GM23338 (cell line): Measurements from ENCODE around the gene ST8SIA2. TPM values are rescaled to one million over a fixed set of nuclear protein-coding genes. Genes with fewer than 3 reads are reported as not detected.

Experiments used
- ATAC-seq: fragments of 200-7000 bp; cut with Tn5 transposase; 3 replicates; pipeline ENCODE4 v1.9.1; 2020
- DNase-seq: peaks from one replicate; pipeline ENCODE4 v3.0.0-alpha.2; 2015; ENCODE audit warnings: low spot score
- H2AFZ ChIP-seq: fragments of 200-600 bp; sonication (generic); 2 replicates; pipeline ENCODE4 v1.8.0; 2016; ENCODE audit warnings: antibody characterized with exemption, mild to moderate bottlenecking, moderate library complexity
- H3F3A ChIP-seq: fragments of 200-600 bp; sonication (generic); replicated peaks from 2 replicates; pipeline ENCODE4 v1.8.0; 2017; ENCODE audit warnings: antibody characterized with exemption, mixed run types, low read depth
- H3K27ac ChIP-seq: fragments of 200-600 bp; sonication (generic); 2 replicates; pipeline ENCODE4 v1.6.1; 2016; ENCODE audit warnings: low read depth
- H3K27me3 ChIP-seq: fragments of 200-600 bp; sonication (generic); 2 replicates; pipeline ENCODE4 v1.8.0; 2016; ENCODE audit warnings: mild to moderate bottlenecking, mixed run types, moderate library complexity; ENCODE audit not compliant: insufficient read depth
- H3K36me3 ChIP-seq: fragments of 200-600 bp; sonication (generic); 2 replicates; pipeline ENCODE4 v1.8.0; 2016; ENCODE audit warnings: mild to moderate bottlenecking; ENCODE audit not compliant: insufficient read depth
- H3K4me1 ChIP-seq: fragments of 200-600 bp; sonication (generic); 2 replicates; pipeline ENCODE4 v1.8.0; 2016; ENCODE audit warnings: mild to moderate bottlenecking, moderate library complexity; ENCODE audit not compliant: insufficient read depth
- H3K4me2 ChIP-seq: fragments of 200-600 bp; sonication (generic); 2 replicates; pipeline ENCODE4 v1.7.1; 2017; ENCODE audit warnings: mixed run types
- H3K4me3 ChIP-seq: fragments of 200-600 bp; sonication (generic); 2 replicates; pipeline ENCODE4 v1.6.1; 2016; ENCODE audit warnings: mixed run types
- H3K79me2 ChIP-seq: fragments of 200-600 bp; sonication (generic); replicated peaks from 2 replicates; pipeline ENCODE4 v1.8.0; 2017; ENCODE audit warnings: mild to moderate bottlenecking; ENCODE audit not compliant: insufficient read depth
- H3K9me2 ChIP-seq: fragments of 200-600 bp; sonication (generic); 2 replicates; pipeline ENCODE4 v1.8.0; 2017; ENCODE audit not compliant: insufficient read depth
- H4K20me1 ChIP-seq: fragments of 200-600 bp; sonication (generic); replicated peaks from 2 replicates; pipeline ENCODE4 v1.8.0; 2017; ENCODE audit warnings: mild to moderate bottlenecking; ENCODE audit not compliant: insufficient read depth
- H3K27ac Mint-ChIP-seq: 2 replicates; pipeline ENCODE4 v1.8.0; 2020; ENCODE audit warnings: inconsistent platforms, mild to moderate bottlenecking, moderate library complexity, mixed read lengths
- H3K27me3 Mint-ChIP-seq: 3 replicates; pipeline ENCODE4 v1.8.0; 2022; ENCODE audit warnings: low read depth, mild to moderate bottlenecking, moderate library complexity, mixed read lengths, inconsistent platforms; ENCODE audit not compliant: insufficient read depth, poor library complexity
- H3K36me3 Mint-ChIP-seq: 3 replicates; pipeline ENCODE4 v1.8.0; 2021; ENCODE audit warnings: low read depth, mild to moderate bottlenecking, inconsistent platforms, moderate library complexity, mixed read lengths
- H3K4me1 Mint-ChIP-seq: 3 replicates; pipeline ENCODE4 v1.8.0; 2020; ENCODE audit warnings: mild to moderate bottlenecking, inconsistent platforms, mixed read lengths
- H3K4me3 Mint-ChIP-seq: 3 replicates; pipeline ENCODE4 v1.8.0; 2021; ENCODE audit warnings: moderate library complexity, mild to moderate bottlenecking, inconsistent platforms, mixed read lengths
- H3K9me3 Mint-ChIP-seq: 3 replicates; pipeline ENCODE4 v1.8.0; 2020; ENCODE audit warnings: moderate library complexity, mild to moderate bottlenecking, inconsistent platforms, mixed read lengths
- CREB1 ChIP-seq: fragments of 250-450 bp; sonication (Bioruptor Pico); IDR thresholded peaks from 2 replicates; pipeline ENCODE4 v1.5.0; 2020; ENCODE audit warnings: low read depth, mild to moderate bottlenecking, moderate library complexity
- EZH2 ChIP-seq: fragments of 200-600 bp; sonication (generic); IDR thresholded peaks from one replicate; pipeline ENCODE4 v1.8.0; 2017; ENCODE audit warnings: antibody characterized with exemption, mild to moderate bottlenecking, low read depth; ENCODE audit not compliant: unreplicated experiment
- EZH2phosphoT487 ChIP-seq: fragments of 200-600 bp; sonication (generic); IDR thresholded peaks from one replicate; pipeline ENCODE4 v1.8.1; 2018; ENCODE audit warnings: antibody characterized with exemption; ENCODE audit not compliant: unreplicated experiment
- JUNB ChIP-seq: IDR thresholded peaks from one replicate; pipeline ENCODE4 v1.6.1; 2016; ENCODE audit warnings: antibody characterized with exemption; ENCODE audit not compliant: unreplicated experiment
- NANOG ChIP-seq: IDR thresholded peaks from 2 replicates; pipeline ENCODE4 v1.6.1; 2016; ENCODE audit warnings: antibody characterized with exemption, borderline replicate concordance
- POLR2AphosphoS5 ChIP-seq: IDR thresholded peaks from 2 replicates; pipeline ENCODE4 v1.6.1; 2016; ENCODE audit warnings: antibody characterized with exemption, low read depth
- STAT1 ChIP-seq: IDR thresholded peaks from one replicate; pipeline ENCODE4 v1.6.1; 2016; ENCODE audit warnings: antibody characterized with exemption; ENCODE audit not compliant: unreplicated experiment
- ZNF114 ChIP-seq: fragments of 250-450 bp; sonication (Bioruptor Pico); IDR thresholded peaks from 2 replicates; pipeline ENCODE4 v1.5.0; 2020; ENCODE audit warnings: mild to moderate bottlenecking, moderate library complexity
- ZNF331 ChIP-seq: fragments of 250-450 bp; sonication (Bioruptor Pico); IDR thresholded peaks from 2 replicates; pipeline ENCODE4 v1.5.0; 2020; ENCODE audit warnings: low read depth, mild to moderate bottlenecking, moderate library complexity
- polyA plus RNA-seq: library from polyadenylated mRNA; unstranded; fragments of >200 nt; fragmentation: Nextera tagmentation; extraction: Ambion mirVana; gene quantifications from 2 replicates; pipeline ENCODE4 v1.2.1, GENCODE V29; 2016
- total RNA-seq: library from RNA; depleted of rRNA; stranded (reverse); fragments of >200 nt; shearing (Covaris generic); gene quantifications from 2 replicates; pipeline ENCODE4 v1.2.3, GENCODE V29; 2014
- TF ChIP-seq, protein P1 (sequence below): IDR thresholded peaks from one replicate; pipeline ENCODE4 v1.6.1; 2018; ENCODE audit warnings: antibody characterized with exemption; ENCODE audit not compliant: unreplicated experiment
- TF ChIP-seq, protein P2 (sequence below): IDR thresholded peaks from 2 replicates; pipeline ENCODE4 v1.6.1; 2016; ENCODE audit warnings: antibody characterized with exemption
- TF ChIP-seq, protein P3 (sequence below): fragments of 250-450 bp; sonication (Bioruptor Pico); IDR thresholded peaks from 2 replicates; pipeline ENCODE4 v1.5.0; 2020; ENCODE audit warnings: mild to moderate bottlenecking, moderate library complexity
- TF ChIP-seq, protein P4 (sequence below), 2 experiments: fragments of 200-600 bp in 1 of 2; sonication (generic) in 1 of 2; conservative IDR thresholded peaks; 2 replicates each; pipeline versions ENCODE4 v1.5.1 to v1.6.1; 2016 to 2017; ENCODE audit warnings: antibody characterized with exemption in 2 of 2, low read depth in 2 of 2, mild to moderate bottlenecking in 2 of 2, moderate library complexity in 1 of 2

Gene ST8SIA2
- total and polyA plus RNA-seq, 2 experiments from 2014 or later = 0.66 to 1.2 TPM

DNA sequence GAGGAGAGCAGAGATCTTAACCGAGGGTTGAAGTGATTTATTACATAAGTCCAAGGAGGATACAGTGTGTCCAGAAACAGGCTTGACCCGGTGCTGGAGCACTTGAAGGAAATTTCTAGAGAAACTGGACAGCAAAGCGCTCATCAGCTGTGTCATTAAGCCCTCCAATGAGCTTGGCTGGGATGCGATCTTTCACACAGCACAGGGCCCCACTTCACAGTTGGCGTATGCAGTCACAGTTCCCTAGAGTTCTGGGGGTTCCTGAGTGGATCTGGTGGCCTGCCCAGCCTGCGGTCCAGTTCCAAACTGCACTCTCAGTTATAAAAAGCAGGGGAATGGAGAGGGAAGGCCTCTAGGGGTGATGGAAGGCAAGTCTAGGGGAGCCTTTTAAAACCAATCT is 13.6 kb downstream of the ST8SIA2 start:
- Histone ChIP-seq H2AFZ (no peak overlapping the region), H3K36me3 (no peaks in the 10 kb centered on the region), H3K9me2 (no peaks in the 10 kb centered on the region), H3K4me3 (no peak overlapping the region), H3K4me1 (no peaks in the 10 kb centered on the region; the same call in 1 of the 2 replicates), H3K79me2 (no peaks in the 10 kb centered on the region), H3K4me2 (no peak overlapping the region), H3K27ac (no peak overlapping the region), H3K27me3 (no peaks in the 10 kb centered on the region), H4K20me1 (no peaks in the 10 kb centered on the region), H3F3A (no peaks in the 10 kb centered on the region)
- no peak overlapping the region for H3K27ac Mint-ChIP-seq
- no peaks in the 10 kb centered on the region for H3K27me3 Mint-ChIP-seq
- no peak overlapping the region for H3K4me3 Mint-ChIP-seq
- H3K36me3 Mint-ChIP-seq = no peaks in the 10 kb centered on the region
- H3K9me3 Mint-ChIP-seq = no peaks in the 10 kb centered on the region
- no peak for ATAC-seq
- H3K4me1 Mint-ChIP-seq = peaks cover 9% of the 10 kb centered on the region
- TF ChIP-seq JUNB = no peak
- TF ChIP-seq, protein P1, sequence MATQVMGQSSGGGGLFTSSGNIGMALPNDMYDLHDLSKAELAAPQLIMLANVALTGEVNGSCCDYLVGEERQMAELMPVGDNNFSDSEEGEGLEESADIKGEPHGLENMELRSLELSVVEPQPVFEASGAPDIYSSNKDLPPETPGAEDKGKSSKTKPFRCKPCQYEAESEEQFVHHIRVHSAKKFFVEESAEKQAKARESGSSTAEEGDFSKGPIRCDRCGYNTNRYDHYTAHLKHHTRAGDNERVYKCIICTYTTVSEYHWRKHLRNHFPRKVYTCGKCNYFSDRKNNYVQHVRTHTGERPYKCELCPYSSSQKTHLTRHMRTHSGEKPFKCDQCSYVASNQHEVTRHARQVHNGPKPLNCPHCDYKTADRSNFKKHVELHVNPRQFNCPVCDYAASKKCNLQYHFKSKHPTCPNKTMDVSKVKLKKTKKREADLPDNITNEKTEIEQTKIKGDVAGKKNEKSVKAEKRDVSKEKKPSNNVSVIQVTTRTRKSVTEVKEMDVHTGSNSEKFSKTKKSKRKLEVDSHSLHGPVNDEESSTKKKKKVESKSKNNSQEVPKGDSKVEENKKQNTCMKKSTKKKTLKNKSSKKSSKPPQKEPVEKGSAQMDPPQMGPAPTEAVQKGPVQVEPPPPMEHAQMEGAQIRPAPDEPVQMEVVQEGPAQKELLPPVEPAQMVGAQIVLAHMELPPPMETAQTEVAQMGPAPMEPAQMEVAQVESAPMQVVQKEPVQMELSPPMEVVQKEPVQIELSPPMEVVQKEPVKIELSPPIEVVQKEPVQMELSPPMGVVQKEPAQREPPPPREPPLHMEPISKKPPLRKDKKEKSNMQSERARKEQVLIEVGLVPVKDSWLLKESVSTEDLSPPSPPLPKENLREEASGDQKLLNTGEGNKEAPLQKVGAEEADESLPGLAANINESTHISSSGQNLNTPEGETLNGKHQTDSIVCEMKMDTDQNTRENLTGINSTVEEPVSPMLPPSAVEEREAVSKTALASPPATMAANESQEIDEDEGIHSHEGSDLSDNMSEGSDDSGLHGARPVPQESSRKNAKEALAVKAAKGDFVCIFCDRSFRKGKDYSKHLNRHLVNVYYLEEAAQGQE = no peak
- no peak for TF ChIP-seq NANOG
- TF ChIP-seq, protein P2, sequence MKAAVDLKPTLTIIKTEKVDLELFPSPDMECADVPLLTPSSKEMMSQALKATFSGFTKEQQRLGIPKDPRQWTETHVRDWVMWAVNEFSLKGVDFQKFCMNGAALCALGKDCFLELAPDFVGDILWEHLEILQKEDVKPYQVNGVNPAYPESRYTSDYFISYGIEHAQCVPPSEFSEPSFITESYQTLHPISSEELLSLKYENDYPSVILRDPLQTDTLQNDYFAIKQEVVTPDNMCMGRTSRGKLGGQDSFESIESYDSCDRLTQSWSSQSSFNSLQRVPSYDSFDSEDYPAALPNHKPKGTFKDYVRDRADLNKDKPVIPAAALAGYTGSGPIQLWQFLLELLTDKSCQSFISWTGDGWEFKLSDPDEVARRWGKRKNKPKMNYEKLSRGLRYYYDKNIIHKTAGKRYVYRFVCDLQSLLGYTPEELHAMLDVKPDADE = no peak
- TF ChIP-seq, protein P3, sequence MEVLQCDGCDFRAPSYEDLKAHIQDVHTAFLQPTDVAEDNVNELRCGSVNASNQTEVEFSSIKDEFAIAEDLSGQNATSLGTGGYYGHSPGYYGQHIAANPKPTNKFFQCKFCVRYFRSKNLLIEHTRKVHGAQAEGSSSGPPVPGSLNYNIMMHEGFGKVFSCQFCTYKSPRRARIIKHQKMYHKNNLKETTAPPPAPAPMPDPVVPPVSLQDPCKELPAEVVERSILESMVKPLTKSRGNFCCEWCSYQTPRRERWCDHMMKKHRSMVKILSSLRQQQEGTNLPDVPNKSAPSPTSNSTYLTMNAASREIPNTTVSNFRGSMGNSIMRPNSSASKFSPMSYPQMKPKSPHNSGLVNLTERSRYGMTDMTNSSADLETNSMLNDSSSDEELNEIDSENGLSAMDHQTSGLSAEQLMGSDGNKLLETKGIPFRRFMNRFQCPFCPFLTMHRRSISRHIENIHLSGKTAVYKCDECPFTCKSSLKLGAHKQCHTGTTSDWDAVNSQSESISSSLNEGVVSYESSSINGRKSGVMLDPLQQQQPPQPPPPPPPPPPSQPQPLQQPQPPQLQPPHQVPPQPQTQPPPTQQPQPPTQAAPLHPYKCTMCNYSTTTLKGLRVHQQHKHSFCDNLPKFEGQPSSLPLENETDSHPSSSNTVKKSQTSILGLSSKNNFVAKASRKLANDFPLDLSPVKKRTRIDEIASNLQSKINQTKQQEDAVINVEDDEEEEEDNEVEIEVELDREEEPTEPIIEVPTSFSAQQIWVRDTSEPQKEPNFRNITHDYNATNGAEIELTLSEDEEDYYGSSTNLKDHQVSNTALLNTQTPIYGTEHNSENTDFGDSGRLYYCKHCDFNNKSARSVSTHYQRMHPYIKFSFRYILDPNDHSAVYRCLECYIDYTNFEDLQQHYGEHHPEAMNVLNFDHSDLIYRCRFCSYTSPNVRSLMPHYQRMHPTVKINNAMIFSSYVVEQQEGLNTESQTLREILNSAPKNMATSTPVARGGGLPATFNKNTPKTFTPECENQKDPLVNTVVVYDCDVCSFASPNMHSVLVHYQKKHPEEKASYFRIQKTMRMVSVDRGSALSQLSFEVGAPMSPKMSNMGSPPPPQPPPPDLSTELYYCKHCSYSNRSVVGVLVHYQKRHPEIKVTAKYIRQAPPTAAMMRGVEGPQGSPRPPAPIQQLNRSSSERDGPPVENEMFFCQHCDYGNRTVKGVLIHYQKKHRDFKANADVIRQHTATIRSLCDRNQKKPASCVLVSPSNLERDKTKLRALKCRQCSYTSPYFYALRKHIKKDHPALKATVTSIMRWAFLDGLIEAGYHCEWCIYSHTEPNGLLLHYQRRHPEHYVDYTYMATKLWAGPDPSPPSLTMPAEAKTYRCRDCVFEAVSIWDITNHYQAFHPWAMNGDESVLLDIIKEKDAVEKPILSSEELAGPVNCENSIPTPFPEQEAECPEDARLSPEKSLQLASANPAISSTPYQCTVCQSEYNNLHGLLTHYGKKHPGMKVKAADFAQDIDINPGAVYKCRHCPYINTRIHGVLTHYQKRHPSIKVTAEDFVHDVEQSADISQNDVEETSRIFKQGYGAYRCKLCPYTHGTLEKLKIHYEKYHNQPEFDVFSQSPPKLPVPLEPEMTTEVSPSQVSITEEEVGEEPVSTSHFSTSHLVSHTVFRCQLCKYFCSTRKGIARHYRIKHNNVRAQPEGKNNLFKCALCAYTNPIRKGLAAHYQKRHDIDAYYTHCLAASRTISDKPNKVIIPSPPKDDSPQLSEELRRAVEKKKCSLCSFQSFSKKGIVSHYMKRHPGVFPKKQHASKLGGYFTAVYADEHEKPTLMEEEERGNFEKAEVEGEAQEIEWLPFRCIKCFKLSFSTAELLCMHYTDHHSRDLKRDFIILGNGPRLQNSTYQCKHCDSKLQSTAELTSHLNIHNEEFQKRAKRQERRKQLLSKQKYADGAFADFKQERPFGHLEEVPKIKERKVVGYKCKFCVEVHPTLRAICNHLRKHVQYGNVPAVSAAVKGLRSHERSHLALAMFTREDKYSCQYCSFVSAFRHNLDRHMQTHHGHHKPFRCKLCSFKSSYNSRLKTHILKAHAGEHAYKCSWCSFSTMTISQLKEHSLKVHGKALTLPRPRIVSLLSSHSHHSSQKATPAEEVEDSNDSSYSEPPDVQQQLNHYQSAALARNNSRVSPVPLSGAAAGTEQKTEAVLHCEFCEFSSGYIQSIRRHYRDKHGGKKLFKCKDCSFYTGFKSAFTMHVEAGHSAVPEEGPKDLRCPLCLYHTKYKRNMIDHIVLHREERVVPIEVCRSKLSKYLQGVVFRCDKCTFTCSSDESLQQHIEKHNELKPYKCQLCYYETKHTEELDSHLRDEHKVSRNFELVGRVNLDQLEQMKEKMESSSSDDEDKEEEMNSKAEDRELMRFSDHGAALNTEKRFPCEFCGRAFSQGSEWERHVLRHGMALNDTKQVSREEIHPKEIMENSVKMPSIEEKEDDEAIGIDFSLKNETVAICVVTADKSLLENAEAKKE (CRISPR knock-in tag) = no peak
- TF ChIP-seq EZH2 = no peak
- no peak for TF ChIP-seq ZNF331 (CRISPR knock-in tag)
- TF ChIP-seq ZNF114 = no peak
- TF ChIP-seq EZH2phosphoT487 = no peak
- TF ChIP-seq POLR2AphosphoS5 = no peak
- TF ChIP-seq, protein P4, sequence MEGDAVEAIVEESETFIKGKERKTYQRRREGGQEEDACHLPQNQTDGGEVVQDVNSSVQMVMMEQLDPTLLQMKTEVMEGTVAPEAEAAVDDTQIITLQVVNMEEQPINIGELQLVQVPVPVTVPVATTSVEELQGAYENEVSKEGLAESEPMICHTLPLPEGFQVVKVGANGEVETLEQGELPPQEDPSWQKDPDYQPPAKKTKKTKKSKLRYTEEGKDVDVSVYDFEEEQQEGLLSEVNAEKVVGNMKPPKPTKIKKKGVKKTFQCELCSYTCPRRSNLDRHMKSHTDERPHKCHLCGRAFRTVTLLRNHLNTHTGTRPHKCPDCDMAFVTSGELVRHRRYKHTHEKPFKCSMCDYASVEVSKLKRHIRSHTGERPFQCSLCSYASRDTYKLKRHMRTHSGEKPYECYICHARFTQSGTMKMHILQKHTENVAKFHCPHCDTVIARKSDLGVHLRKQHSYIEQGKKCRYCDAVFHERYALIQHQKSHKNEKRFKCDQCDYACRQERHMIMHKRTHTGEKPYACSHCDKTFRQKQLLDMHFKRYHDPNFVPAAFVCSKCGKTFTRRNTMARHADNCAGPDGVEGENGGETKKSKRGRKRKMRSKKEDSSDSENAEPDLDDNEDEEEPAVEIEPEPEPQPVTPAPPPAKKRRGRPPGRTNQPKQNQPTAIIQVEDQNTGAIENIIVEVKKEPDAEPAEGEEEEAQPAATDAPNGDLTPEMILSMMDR (conservative IDR thresholded peaks at IDR 0.05; ENCODE audit: low read depth in 2 of 2) = no peak
- no peak for TF ChIP-seq CREB1
- no peak for TF ChIP-seq STAT1
- no peak for DNase-seq
